GM12878 (cell line): ENCODE results near the gene ELAVL1. TPM values are rescaled to one million over a fixed set of nuclear protein-coding genes. Genes with fewer than 3 reads are reported as not detected.

Source experiments
- MLLT1 ChIP-seq: fragments of 450-650 bp; IDR thresholded peaks from 2 replicates; pipeline ENCODE4 v1.6.1; 2016; ENCODE audit warnings: mild to moderate bottlenecking
- SMARCA5 ChIP-seq: fragments of 450-650 bp; IDR thresholded peaks from 2 replicates; pipeline ENCODE4 v1.6.1; 2017; ENCODE audit warnings: mild to moderate bottlenecking
- SMC3 ChIP-seq: IDR thresholded peaks from 2 replicates; pipeline ENCODE4 v1.6.1; 2011; ENCODE audit warnings: low read length, improper control_type of control experiment, borderline replicate concordance
- ZBTB40 ChIP-seq: fragments of 450-650 bp; IDR thresholded peaks from 2 replicates; pipeline ENCODE4 v1.6.1; 2016; ENCODE audit warnings: mild to moderate bottlenecking, moderate library complexity, borderline replicate concordance
- ZNF384 ChIP-seq: IDR thresholded peaks from 2 replicates; pipeline ENCODE4 v1.6.1; 2012; ENCODE audit warnings: low read depth, mild to moderate bottlenecking, low read length, improper control_type of control experiment, borderline replicate concordance
- polyA plus RNA-seq, 11 experiments: library from polyadenylated mRNA; depleted of rRNA in 4 of 11; unstranded in 6 of 11; stranded (reverse) in 5 of 11; fragments of >200 nt; fragmentation: Nextera tagmentation in 4 of 11; fragmentation: Illumina TruSeq in 1 of 11; extraction: Ambion mirVana in 4 of 11; extraction: Trizol in 1 of 11; gene quantifications; 1 replicate in 1 of 11; 2 replicates in 10 of 11; pipeline versions ENCODE4 v1.2.1 to v1.2.3, GENCODE V29; 2011 to 2016; ENCODE audit warnings: inconsistent platforms in 2 of 11, missing spikeins in 2 of 11, low read depth in 1 of 11
- total RNA-seq, 4 experiments: library from RNA; depleted of rRNA in 3 of 4; stranded (reverse); fragments of >200 nt in 3 of 4; fragmentation: Illumina TruSeq in 1 of 4; extraction: Trizol in 1 of 4; gene quantifications; 2 replicates each; pipeline versions ENCODE4 v1.2.1 to v1.2.3, GENCODE V29; 2013 to 2021

Gene ELAVL1
- total and polyA plus RNA-seq, 10 of the 15 experiments (the other 5 are each of a cell fraction or from before 2014, with no cell fraction given): 7.4 to 155 (median 70.3) TPM

- TF ChIP-seq ZBTB40: no peak
- TF ChIP-seq MLLT1: peak; percentile 42; the same call in 1 of the 2 replicates
- TF ChIP-seq ZNF384: peak; percentile 51; the same call in 1 of the 2 replicates
- peak; percentile 76; the same call in 1 of the 2 replicates for TF ChIP-seq SMC3
- TF ChIP-seq SMARCA5: peak; percentile 91
- TF ChIP-seq, all 136 proteins: peak for 15
Observed at GRCh38 chr19:7944177-7944761, 61.2 kb downstream of the ELAVL1 start (continued).
